PFSK-1 (cell line): ENCODE data around the gene TNNI3K.

Experiments used
- POLR2AphosphoS5 ChIP-seq: IDR thresholded peaks from 2 replicates; pipeline ENCODE4 v1.6.1; 2012; ENCODE audit warnings: low read depth, mild to moderate bottlenecking, control low read depth, low read length, moderate library complexity
- SIN3A ChIP-seq: IDR thresholded peaks from 2 replicates; pipeline ENCODE4 v1.6.1; 2012; ENCODE audit warnings: mild to moderate bottlenecking, low read length, moderate library complexity, borderline replicate concordance; ENCODE audit not compliant: insufficient read depth

DNA sequence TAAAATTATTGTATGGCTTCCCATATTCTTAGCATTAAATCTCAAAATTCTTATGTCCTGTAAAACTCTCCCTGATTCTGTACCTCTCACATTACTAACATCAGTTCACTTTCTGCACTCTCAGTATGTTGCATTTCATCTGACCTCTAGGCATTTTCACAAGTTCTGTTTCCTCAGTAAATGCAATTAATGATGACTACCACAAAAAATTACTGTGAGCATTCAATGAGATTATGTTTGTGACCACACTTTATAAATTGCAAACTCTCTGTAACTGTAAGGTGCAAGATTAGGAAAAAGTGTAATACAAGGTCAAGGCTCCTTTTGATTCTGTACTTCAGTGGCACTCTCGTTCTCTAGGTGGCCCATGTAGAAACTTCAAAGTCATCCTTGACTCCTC lies 216.8 kb downstream of the TNNI3K start:
- TF ChIP-seq SIN3A (no peak), POLR2AphosphoS5 (no peak)
